Measurements from ENCODE around the gene EFEMP1. TPM values are rescaled to one million over a fixed set of nuclear protein-coding genes. Genes with fewer than 3 reads are reported as not detected.

The EFEMP1 gene
- total RNA-seq, 6 donors from 2014 or later = 65.0 to 293 (median 213) TPM

GRCh38 chr2:55923982-55924321 lies 370 bp upstream of the EFEMP1 start:
- Histone ChIP-seq H3K9me3 (no peaks in the 10 kb centered on the region), H3K27me3 (no peaks in the 10 kb centered on the region), H3K4me1 (peaks cover 0 to 9% (median 1%) of the 10 kb centered on the region in 4 donors), H3K4me3 (peak overlapping the region; percentile 54 to 76 (median 60)), H3K36me3 (no peaks in the 10 kb centered on the region), H3K27ac (peak overlapping the region in 3 of 4 donors; percentile 83 to 87 (median 84))
- DNase-seq (no peak), ATAC-seq (ENCODE audit: low FRiP score in 2 of 2) (no peak)
- no peak for TF ChIP-seq EP300 (IDR thresholded peaks at IDR 0.05)
- TF ChIP-seq POLR2A (IDR thresholded peaks at IDR 0.05) = no peak
- WGBS, 2 donors = 10 to 14% methylated on average over 3 of the region's 8 CpGs

- peak overlapping the region; percentile 54 to 76 (median 60) for H3K4me3 ChIP-seq
- 11 to 16% methylated on average over 19 of the region's 19 CpGs for WGBS, 2 donors
- DNase-seq (no peak), ATAC-seq (ENCODE audit: low FRiP score in 2 of 2) (peak in 1 of 2 donors; percentile 7)
- peak overlapping the region in 2 of 4 donors; percentile 84 to 87 for H3K27ac ChIP-seq
- H3K27me3 ChIP-seq = no peaks in the 10 kb centered on the region
- no peaks in the 10 kb centered on the region for H3K9me3 ChIP-seq
- peaks cover 0 to 9% (median 1%) of the 10 kb centered on the region in 4 donors for H3K4me1 ChIP-seq
- no peaks in the 10 kb centered on the region for H3K36me3 ChIP-seq
- TF ChIP-seq POLR2A (IDR thresholded peaks at IDR 0.05) = no peak
Observed at GRCh38 chr2:55922291-55922907, 1.2 kb downstream of the EFEMP1 start.

GRCh38 chr2:55919574-55919973 lies 4.0 kb downstream of the EFEMP1 start:
- no peak for DNase-seq
- 89 to 90% methylated on average over 3 of the region's 3 CpGs for WGBS, 2 donors
- H3K4me3 ChIP-seq = no peak overlapping the region
- no peaks in the 10 kb centered on the region for H3K27me3 ChIP-seq
- H3K36me3 ChIP-seq = no peaks in the 10 kb centered on the region
- ATAC-seq (ENCODE audit: low FRiP score in 2 of 2) = no peak
- H3K9me3 ChIP-seq = no peaks in the 10 kb centered on the region
- peak overlapping the region in 1 of 4 donors; percentile 8 for H3K27ac ChIP-seq
- H3K4me1 ChIP-seq = peaks cover 0 to 9% (median 1%) of the 10 kb centered on the region in 4 donors
- TF ChIP-seq POLR2A (IDR thresholded peaks at IDR 0.05) (no peak), CTCF (IDR thresholded peaks at IDR 0.05) (no peak), POLR2AphosphoS5 (IDR thresholded peaks at IDR 0.05) (no peak), EP300 (IDR thresholded peaks at IDR 0.05) (no peak)

- H3K4me1 ChIP-seq = peaks cover 0 to 3% (median 1%) of the 10 kb centered on the region in 4 donors
- no peaks in the 10 kb centered on the region for H3K27me3 ChIP-seq
- DNase-seq (no peak), ATAC-seq (ENCODE audit: low FRiP score in 2 of 2) (no peak)
- H3K9me3 ChIP-seq = no peaks in the 10 kb centered on the region
- H3K36me3 ChIP-seq = peaks cover 0 to under 1% (median 0%) of the 10 kb centered on the region in 4 donors
- H3K27ac ChIP-seq = no peak overlapping the region
- WGBS, 2 donors = 90 to 94% methylated on average over 1 of the region's 1 CpG
- H3K4me3 ChIP-seq = no peak overlapping the region
- TF ChIP-seq POLR2AphosphoS5 (IDR thresholded peaks at IDR 0.05) = no peak
- no peak for TF ChIP-seq EP300 (IDR thresholded peaks at IDR 0.05)
- no peak for TF ChIP-seq CTCF (IDR thresholded peaks at IDR 0.05)
- no peak for TF ChIP-seq POLR2A (IDR thresholded peaks at IDR 0.05)
Observed at GRCh38 chr2:55918856-55919255, 4.7 kb downstream of the EFEMP1 start.

GRCh38 chr2:55917713-55918390 lies 5.7 kb downstream of the EFEMP1 start:
- H3K4me3 ChIP-seq = no peak overlapping the region
- 95 to 96% methylated on average over 11 of the region's 11 CpGs for WGBS, 2 donors
- ATAC-seq (ENCODE audit: low FRiP score in 2 of 2) = no peak
- no peak overlapping the region for H3K27ac ChIP-seq
- peak in 1 of 2 donors; percentile 4 for DNase-seq
- TF ChIP-seq EP300 (IDR thresholded peaks at IDR 0.05) (no peak), POLR2A (IDR thresholded peaks at IDR 0.05) (no peak), CTCF (IDR thresholded peaks at IDR 0.05) (no peak), POLR2AphosphoS5 (IDR thresholded peaks at IDR 0.05) (no peak)
- H3K4me1 ChIP-seq = peaks cover 0 to 3% (median 0%) of the 10 kb centered on the region in 4 donors
- H3K36me3 ChIP-seq = peaks cover 0 to 3% (median 0%) of the 10 kb centered on the region in 4 donors
- no peaks in the 10 kb centered on the region for H3K27me3 ChIP-seq
- no peaks in the 10 kb centered on the region for H3K9me3 ChIP-seq

Data from upper lobe of left lung (tissue), 6 donors.